ENCODE measurements around the gene DISP3. TPM values are rescaled to one million over a fixed set of nuclear protein-coding genes. Genes with fewer than 3 reads are reported as not detected.
"Not testable (repeated sequence)": the region's sequence is repeated elsewhere in the genome, so short reads cannot be mapped to it uniquely, and the experiment has no call there.

Gene DISP3
- total and polyA plus RNA-seq, 11 donors: 0.03 to 0.45 (median 0.12) TPM; not detected in 5

- H3K4me1 ChIP-seq: no peaks in the 10 kb centered on the region
- no peak overlapping the region for H3K4me3 ChIP-seq
- peaks cover 0 to 20% (median 0%) of the 10 kb centered on the region in 9 donors for H3K27me3 ChIP-seq
- intact Hi-C loops (cut with DNase I): no loop called here
- ATAC-seq (no peak), DNase-seq (no peak)
- WGBS, 4 donors: 43 to 57% (median 55%) methylated on average over 7 of the region's 7 CpGs
- TF ChIP-seq, protein P1, sequence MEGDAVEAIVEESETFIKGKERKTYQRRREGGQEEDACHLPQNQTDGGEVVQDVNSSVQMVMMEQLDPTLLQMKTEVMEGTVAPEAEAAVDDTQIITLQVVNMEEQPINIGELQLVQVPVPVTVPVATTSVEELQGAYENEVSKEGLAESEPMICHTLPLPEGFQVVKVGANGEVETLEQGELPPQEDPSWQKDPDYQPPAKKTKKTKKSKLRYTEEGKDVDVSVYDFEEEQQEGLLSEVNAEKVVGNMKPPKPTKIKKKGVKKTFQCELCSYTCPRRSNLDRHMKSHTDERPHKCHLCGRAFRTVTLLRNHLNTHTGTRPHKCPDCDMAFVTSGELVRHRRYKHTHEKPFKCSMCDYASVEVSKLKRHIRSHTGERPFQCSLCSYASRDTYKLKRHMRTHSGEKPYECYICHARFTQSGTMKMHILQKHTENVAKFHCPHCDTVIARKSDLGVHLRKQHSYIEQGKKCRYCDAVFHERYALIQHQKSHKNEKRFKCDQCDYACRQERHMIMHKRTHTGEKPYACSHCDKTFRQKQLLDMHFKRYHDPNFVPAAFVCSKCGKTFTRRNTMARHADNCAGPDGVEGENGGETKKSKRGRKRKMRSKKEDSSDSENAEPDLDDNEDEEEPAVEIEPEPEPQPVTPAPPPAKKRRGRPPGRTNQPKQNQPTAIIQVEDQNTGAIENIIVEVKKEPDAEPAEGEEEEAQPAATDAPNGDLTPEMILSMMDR (IDR thresholded peaks at IDR 0.05): no peak
- TF ChIP-seq POLR2A (IDR thresholded peaks at IDR 0.05): no peak
- H3K36me3 ChIP-seq: no peaks in the 10 kb centered on the region
- H3K27ac ChIP-seq: no peak overlapping the region
- H3K9me3 ChIP-seq: no peaks in the 10 kb centered on the region
Observed at GRCh38 chr1:11578004-11578403, 99.0 kb downstream of the DISP3 start.

DNA sequence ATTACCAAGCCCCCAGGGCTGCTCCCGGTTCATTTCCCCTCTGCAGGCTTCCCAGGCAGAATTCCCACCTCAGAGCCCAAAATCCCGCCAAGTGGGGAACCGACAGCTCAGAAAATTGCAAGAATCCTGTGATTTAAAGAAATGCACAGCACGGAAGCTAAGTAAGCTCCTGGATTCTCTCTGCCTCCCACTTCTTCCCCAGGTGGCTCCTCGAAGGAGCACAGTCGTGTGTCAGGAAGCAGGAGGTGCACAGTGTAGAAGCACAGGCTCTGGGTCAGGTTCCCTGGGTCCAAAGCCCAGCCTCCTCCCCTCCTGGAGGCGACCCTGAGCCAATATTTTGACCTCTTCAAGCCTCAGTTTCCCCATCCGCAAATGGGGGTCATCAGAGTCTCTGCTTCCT, 100.6 kb downstream of the DISP3 start:
- WGBS, 4 donors: 48 to 53% (median 51%) methylated on average over 7 to 8 of the region's 8 CpGs
- ATAC-seq: no peak
- Histone ChIP-seq H3K9me3 (no peaks in the 10 kb centered on the region), H3K4me1 (no peaks in the 10 kb centered on the region), H3K27me3 (peaks cover 0 to 20% (median 0%) of the 10 kb centered on the region in 9 donors), H3K27ac (no peak overlapping the region), H3K36me3 (no peaks in the 10 kb centered on the region), H3K4me3 (no peak overlapping the region)
- DNase-seq: no peak
- TF ChIP-seq, protein P1 (IDR thresholded peaks at IDR 0.05): no peak
- no peak for TF ChIP-seq POLR2A (IDR thresholded peaks at IDR 0.05)
- intact Hi-C loops (cut with DNase I): no loop called here

DNA sequence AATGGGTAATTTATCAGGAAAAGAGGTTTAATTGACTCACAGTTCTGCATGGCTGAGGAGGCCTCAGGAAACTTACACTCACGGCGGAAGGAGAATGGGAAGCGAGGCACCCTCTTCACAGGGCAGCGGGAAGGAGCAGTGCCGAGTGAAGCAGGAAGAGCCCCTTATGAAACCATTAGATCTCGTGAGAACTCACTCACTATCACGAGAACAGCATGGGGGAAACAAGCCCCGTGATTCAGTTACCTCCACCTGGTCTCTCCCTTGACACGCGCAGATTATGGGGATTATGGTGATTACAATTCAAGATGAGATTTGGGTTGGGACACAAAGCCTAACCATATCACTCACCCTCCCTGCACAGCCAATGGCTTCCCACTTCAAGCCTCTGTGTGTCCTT, 101.1 kb downstream of the DISP3 start:
- H3K4me3 ChIP-seq; intact Hi-C loops (cut with DNase I); ATAC-seq; H3K36me3 ChIP-seq; DNase-seq; H3K9me3 ChIP-seq; H3K4me1 ChIP-seq; H3K27ac ChIP-seq: not testable (repeated sequence)
- WGBS, 4 donors: 52 to 83% (median 63%) methylated on average over 10 of the region's 10 CpGs
- peaks cover 0 to 20% (median 0%) of the 10 kb centered on the region in 9 donors for H3K27me3 ChIP-seq

DNA sequence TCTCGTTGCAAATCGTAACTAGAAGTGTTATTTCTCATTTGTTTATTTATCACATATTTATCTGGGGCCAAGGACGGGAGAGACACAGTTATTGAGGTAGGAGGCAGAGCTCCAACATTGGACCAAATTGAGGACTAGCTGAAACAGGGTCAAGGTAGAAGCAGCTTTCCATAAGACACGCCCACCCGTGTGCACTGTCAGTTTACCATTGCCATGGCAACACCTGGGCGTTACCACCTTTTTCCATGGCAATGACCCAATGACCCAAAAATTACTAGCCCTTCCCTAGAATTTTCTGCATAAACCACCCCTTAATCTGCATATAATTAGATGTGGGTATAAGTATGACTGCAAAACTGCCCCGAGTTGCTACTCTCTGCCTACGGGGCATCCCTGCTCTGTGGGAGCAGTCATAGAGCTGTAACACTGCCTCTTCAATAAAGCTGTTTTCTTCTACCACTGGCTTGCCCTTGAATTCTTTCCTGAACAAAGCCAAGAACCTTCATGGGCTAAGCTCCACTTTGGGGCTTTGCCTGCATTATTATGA, 102.6 kb downstream of the DISP3 start:
- ATAC-seq: no peak

More for the DNA sequence above, 102.6 kb downstream of the DISP3 start:
- TF ChIP-seq, protein P1 (IDR thresholded peaks at IDR 0.05): no peak
- TF ChIP-seq POLR2A (IDR thresholded peaks at IDR 0.05): no peak
- DNase-seq: no peak
- 74 to 77% (median 76%) methylated on average over 8 of the region's 8 CpGs for WGBS, 4 donors
- peaks cover 0 to 19% (median 0%) of the 10 kb centered on the region in 9 donors for H3K27me3 ChIP-seq
- H3K9me3 ChIP-seq: no peaks in the 10 kb centered on the region
- no peaks in the 10 kb centered on the region for H3K4me1 ChIP-seq
- H3K27ac ChIP-seq: no peak overlapping the region
- H3K36me3 ChIP-seq: no peaks in the 10 kb centered on the region
- H3K4me3 ChIP-seq: no peak overlapping the region
- intact Hi-C loops (cut with DNase I): no loop called here
